ENCODE measurements around the gene FBXO48.
"Not testable (repeated sequence)": the region's sequence is repeated elsewhere in the genome, so short reads cannot be mapped to it uniquely, and the experiment has no call there.

Gene FBXO48

DNA sequence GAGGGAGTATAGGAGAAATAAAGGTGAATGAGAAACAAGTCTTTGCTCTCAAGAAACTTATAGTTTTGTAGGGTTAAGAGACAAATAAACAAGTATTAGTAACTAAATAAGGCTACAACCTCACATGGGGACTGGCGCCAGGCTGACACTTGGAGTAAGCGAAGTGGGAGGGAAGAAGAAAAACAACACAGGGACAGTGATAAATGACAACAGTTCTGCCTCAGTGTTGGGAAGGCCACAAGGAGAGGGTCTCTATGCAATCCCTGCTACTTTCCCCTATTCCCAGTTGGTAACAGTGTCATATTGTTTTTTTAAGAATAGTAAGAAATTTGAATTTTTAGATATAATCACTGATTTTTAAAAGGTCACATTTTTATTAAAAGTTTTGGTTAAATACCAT is 4.3 kb upstream of the FBXO48 start:
- DNase-seq (ENCODE audit: low read depth), result no peak

- DNase-seq (ENCODE audit: low read depth), result no peak
These were observed 2.8 kb upstream of the FBXO48 start for GRCh38 chr2:68469935-68470334.

DNA sequence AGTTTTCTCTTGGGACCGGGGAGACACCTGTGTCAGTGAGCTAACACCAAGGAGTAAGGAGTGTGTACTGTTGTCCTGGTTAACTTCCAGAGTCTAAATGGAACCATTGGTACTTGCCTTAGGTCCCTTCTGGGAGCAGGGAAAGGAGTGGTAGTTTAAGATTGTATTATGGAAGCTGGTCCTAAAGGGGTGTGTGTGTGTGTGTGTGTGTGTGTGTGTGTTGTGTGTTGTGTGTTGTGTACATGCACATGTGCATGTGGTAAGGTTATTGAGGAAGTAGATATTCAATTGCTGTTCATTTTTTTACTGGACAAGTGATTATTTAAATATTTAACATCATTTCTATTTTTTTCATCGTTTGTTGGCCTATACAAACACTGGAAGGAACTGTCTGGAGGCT is 1.7 kb upstream of the FBXO48 start:
- DNase-seq (ENCODE audit: low read depth), result no peak

DNA sequence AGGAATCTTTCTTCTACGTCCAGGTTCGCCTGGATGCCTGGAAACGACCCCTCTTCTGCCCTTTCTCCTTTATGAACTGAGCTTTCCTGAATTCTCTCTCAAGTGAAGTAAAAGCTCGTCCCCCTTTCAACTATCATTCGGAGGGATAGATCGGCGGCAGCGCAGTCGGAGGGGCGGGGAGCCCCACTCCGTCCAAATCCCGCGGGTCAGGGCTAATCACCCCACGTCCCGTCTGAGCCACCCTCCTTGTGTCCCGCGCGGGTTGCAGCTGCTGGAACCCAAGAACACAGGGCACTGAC is 367 bp downstream of the FBXO48 start:
- DNase-seq (ENCODE audit: low read depth), result no peak

GRCh38 chr2:68466361-68466777 is 725 bp downstream of the FBXO48 start:
- peak; percentile 51 for DNase-seq (ENCODE audit: low read depth)

DNA sequence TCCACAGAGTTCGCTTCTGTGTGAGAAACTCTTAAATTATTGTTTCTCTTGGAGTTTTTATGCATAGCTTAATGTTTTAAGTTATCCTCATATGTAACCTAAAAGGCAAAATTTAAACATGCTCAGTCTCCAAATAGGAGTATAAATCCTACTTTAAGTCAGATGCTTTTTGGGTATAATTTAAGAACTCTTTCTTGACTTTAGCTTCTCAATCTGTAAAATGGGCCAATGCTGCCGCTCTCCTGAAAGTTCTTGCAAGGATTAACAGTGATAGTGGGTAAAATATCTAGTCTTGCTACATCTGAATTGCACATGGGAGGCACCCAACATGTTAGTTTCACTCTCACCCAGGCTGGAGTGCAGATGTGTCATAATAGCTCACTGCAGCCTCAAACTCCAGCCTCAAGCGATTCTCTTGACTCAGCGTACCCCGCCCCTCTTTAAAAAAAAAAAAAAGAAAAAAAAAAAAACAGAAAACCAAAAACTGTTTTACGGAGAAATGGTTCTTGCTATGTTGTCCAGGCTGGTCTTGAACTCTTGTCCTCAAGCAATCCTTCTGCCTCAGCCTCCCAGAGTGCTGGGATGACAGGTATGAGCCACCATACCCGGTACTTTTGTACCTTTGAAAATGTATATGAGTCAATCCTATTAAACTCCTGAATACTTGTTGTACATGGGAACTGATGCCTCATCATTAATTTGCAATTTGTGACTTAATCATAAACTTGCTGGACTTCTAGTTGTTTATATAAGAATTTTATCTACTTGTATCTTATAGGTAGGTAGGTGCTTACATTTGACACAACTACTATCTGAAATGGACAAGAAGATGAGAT is 1.8 kb downstream of the FBXO48 start:
- DNase-seq (ENCODE audit: low read depth), result no peak

DNA sequence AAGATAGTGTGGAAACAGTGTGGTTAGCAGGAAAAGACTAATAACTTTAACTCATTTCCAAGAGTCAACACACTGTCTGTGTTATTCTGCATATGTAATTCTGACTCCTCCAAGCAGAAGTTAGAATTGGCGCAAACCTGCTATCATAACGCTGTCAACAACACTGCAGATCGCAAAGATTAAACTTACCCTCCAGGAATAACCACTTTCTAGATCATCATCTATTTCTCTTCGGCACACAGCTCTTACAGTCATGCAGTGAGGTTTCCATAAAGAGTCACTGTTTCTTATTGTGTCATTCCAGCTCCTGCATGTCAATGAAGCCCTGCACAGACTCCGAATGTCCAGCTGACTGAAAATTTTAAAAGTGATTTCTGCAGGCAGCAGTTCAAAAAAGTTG is 2.4 kb downstream of the FBXO48 start:
- DNase-seq (ENCODE audit: low read depth), result no peak

DNA sequence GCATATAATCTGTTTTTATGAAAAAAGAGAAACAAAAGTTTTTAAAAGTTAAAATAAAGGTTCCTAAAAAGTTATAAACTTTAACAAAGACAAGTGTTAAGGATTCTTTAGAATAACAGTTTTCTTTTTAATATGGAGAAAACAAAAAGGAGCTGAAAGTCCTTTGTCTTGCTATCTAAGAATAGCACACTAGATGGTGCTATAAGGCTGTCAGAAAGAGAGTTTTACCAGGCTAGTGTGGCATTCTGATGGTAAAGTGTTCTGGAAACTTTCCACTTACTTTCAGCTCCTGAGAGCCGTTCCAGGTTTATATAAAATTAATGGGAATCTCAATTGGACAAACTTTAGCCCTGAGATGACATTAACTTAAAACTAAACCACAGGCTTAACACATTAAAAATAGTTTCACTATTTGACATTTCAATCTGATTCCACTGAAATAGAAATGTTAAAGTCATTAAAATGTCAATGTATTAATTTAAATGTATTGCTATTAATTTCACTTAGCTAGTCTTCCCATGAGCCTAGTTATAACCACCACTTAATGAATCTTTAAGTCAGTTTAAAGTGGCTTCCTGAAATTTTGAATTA is 3.7 kb downstream of the FBXO48 start:
- DNase-seq (ENCODE audit: low read depth), result no peak

GRCh38 chr2:68458981-68459380 is 8.1 kb downstream of the FBXO48 start:
- no peak for DNase-seq (ENCODE audit: low read depth)

DNA sequence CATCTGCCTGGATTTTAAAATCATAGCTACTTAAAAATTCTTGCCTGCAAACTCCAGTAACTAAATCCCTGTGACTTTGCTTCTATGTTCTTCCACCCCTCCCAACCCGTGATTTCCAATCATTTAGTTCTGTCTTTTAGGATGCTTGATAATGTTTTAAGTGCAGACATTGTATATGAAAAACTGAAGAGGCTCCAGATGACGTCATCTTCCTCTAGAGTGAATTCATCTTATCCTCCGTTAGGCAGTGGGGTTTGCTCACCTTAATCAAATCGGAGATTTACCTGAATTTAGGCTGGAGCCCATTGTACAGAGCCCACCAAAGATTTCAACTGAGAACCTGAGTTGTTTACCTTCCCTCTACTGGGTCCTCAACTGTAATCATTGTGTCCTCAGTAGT is 10.9 kb downstream of the FBXO48 start:
- no peak for DNase-seq (ENCODE audit: low read depth)

- DNase-seq (ENCODE audit: low read depth), result no peak
These were observed 12.4 kb downstream of the FBXO48 start for GRCh38 chr2:68454719-68455118.

- no peak for DNase-seq (ENCODE audit: low read depth)
These were observed 13.2 kb downstream of the FBXO48 start for GRCh38 chr2:68453761-68454360.

- DNase-seq (ENCODE audit: low read depth), result no peak
These were observed 14.8 kb downstream of the FBXO48 start for GRCh38 chr2:68452158-68452900.

GRCh38 chr2:68448671-68449653 is 18.1 kb downstream of the FBXO48 start:
- no peak for DNase-seq (ENCODE audit: low read depth)

GRCh38 chr2:68447118-68447517 is 20.0 kb downstream of the FBXO48 start:
- no peak for DNase-seq (ENCODE audit: low read depth)

DNA sequence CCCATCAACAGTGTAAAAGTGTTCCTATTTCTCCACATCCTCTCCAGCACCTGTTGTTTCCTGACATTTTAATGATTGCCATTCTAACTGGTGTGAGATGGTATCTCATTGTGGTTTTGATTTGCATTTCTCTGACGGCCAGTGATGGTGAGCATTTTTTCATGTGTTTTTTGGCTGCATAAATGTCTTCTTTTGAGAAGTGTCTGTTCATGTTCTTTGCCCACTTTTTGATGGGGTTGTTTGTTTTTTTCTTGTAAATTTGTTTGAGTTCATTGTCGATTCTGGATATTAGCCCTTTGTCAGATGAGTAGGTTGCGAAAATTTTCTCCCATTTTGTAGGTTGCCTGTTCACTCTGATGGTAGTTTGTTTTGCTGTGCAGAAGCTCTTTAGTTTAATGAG is 20.7 kb downstream of the FBXO48 start:
- not testable (repeated sequence) for DNase-seq (ENCODE audit: low read depth)

DNA sequence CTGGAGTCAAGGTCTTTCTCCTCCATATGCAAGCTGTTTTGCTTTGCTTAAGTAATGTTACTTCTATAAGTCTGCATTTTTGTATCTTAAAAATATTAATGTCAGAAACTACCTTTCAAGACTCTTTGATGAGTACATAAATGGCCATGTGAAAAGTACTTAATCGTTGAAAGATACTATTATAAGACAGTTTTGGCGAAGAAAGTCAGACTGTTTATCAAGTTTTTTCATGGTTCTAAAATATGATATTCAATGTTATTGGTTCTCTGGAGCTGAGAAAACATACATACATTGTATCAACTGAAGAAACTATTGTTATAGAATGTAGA is 25.1 kb downstream of the FBXO48 start:
- DNase-seq (ENCODE audit: low read depth), result no peak

DNA sequence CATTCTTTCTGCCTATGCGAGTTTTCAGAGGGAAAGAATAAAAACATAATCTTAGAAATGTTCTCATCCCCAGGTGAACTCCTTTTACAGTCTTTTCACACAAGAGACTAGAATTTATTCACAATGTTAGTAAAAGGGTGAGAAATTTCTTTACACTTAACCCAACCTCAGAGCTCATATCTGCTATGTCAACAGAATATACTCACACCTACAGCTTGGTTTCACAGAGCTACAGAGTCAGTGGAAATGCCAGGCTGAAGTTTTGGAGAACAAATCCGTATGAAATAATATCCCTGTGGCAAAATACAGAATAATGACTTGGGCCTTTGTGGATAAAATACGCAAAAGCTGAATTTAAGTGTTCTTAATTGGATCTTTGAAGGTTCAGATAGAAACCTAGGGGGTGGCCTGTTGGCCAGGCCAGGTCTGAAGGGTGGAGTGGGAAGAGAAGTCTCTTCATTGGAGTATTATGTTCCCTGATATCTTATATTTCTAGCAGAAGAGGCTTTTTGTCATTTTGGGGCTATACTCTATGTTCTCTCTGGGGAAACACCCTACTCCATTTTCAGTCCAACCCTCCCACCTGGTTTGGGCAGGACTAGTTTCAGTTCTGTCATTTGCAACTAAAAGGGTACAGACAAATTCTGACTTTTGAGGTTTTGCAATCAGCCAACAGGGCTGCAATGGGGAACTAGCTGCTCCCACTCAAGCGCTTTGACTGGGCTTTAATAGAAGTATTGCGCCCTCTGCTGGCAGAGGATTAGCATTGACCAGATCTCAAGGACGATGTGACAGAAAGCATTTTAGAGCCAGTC is 25.7 kb downstream of the FBXO48 start:
- DNase-seq (ENCODE audit: low read depth), result peak; percentile 80

DNA sequence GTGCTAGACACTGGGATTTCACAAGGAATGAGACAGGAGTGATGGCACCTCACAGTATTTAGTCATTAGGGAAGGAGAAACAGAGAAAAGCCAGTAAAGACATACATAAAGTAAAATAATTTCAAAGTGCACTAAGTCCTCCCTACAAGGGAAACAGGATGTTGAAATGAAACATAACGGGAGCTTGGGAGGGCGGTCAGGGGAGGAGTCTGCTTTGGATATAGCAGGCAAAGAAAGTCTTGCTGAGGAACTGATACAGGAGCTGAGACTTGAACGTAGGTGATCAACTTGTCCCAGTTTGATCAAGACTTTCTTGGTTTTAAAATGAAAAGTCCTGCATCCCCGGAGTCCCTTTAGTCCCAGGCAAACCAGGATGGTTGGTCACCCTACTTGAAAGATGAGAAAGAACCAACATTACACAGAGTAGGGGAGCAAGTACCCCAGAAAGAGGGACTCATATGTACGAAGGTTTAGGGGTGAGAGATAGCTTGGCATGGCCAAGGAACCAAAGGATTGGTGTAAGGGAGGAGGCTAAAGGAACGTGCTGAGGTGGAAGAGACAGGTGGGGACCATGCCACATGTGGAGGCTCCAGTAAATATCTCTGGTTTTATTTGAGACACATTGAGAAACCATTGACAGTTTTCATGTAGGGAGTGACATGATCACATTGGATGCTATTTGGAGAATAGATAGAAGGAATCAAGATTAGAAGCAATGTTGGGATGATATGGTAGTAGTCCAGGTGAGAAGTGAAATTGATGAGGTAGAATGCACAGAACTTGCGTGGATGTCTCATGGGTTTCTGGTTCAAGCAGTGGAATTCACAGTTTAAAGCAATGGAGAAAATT is 28.4 kb downstream of the FBXO48 start:
- DNase-seq (ENCODE audit: low read depth), result no peak

DNA sequence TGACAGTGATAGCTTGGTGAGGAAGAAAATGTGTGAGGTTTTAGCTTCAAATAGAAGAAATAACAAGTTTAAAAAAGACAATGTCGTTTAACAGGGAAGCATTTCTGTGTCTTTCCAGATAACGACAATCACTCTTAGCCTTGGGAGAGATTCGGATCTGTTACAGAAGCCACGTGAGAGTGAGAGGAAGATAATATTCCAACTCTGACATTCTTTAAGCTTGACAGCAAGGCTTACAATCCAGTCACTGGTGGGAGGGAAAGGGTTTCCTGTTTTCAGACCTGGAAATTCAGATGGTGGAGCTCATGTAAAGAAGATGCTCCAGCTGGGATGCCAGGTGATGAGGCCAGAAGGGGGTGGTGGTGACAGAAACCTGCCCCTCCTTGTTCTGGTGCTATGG is 30.8 kb downstream of the FBXO48 start:
- DNase-seq (ENCODE audit: low read depth), result no peak

Data from activated T-cell treated with anti-CD3 and anti-CD28 coated beads for 1 hour (primary cell).